IMR-90 (cell line): ENCODE results near the gene C7orf57. TPM values are rescaled to one million over a fixed set of nuclear protein-coding genes. Genes with fewer than 3 reads are reported as not detected.

Experiments
- ATAC-seq: fragments of 200-7000 bp; cut with Tn5 transposase; 2 replicates; pipeline ENCODE4 v1.9.1; 2020; ENCODE audit warnings: low read depth, mild to moderate bottlenecking, moderate library complexity
- BruUV-seq: library from RNA; stranded (reverse); fragments of 400-500 nt; replicated peaks from 2 replicates; lab custom pipeline; 2021; lab: Mats Ljungman, UMichigan
- CTCF ChIA-PET: fragments of 300-600 bp; formaldehyde crosslinking; extraction: SDS; loops from one replicate; lab custom pipeline; 2021; ENCODE audit warnings: antibody characterized with exemption; lab: Yijun Ruan, JAX
- POLR2A ChIA-PET: fragments of 300-600 bp; sonication (Branson Sonifier 250); formaldehyde crosslinking; loops from one replicate; lab custom pipeline; 2022; ENCODE audit warnings: antibody characterized with exemption; ENCODE audit not compliant: unreplicated experiment; lab: Charles Lee
- DNase-seq: peaks from one replicate; pipeline ENCODE4 v3.0.0; 2013
- H2AFZ ChIP-seq: replicated peaks from 2 replicates; pipeline ENCODE3; 2013; ENCODE audit warnings: low read length, mild to moderate bottlenecking; ENCODE audit not compliant: poor library complexity
- H2AK5ac ChIP-seq: 2 replicates; pipeline ENCODE4 v1.6.1; 2013; ENCODE audit warnings: low read depth, low read length, inconsistent platforms
- H2AK9ac ChIP-seq: replicated peaks from 2 replicates; pipeline ENCODE3; 2013; ENCODE audit warnings: mild to moderate bottlenecking, low read depth, low read length, moderate library complexity; ENCODE audit not compliant: poor library complexity
- H2BK120ac ChIP-seq: 2 replicates; pipeline ENCODE4 v1.6.1; 2013; ENCODE audit warnings: low read depth, low read length, inconsistent platforms
- H2BK15ac ChIP-seq: 3 replicates; pipeline ENCODE4 v1.6.1; 2013; ENCODE audit warnings: low read depth, low read length, inconsistent platforms
- H2BK20ac ChIP-seq: 2 replicates; pipeline ENCODE4 v1.6.1; 2013; ENCODE audit warnings: low read depth, mild to moderate bottlenecking, inconsistent platforms, low read length, moderate library complexity
- H2BK5ac ChIP-seq: 2 replicates; pipeline ENCODE4 v1.6.1; 2013; ENCODE audit warnings: mild to moderate bottlenecking, low read depth, low read length, inconsistent platforms; ENCODE audit not compliant: poor library complexity, severe bottlenecking
- H3K14ac ChIP-seq: replicated peaks from 2 replicates; pipeline ENCODE4 v1.6.1; 2013; ENCODE audit warnings: low read depth, low read length, inconsistent platforms
- H3K18ac ChIP-seq: 2 replicates; pipeline ENCODE4 v1.6.1; 2013; ENCODE audit warnings: low read depth, low read length, control low read depth
- H3K23ac ChIP-seq: 2 replicates; pipeline ENCODE4 v1.6.1; 2013; ENCODE audit warnings: low read depth, low read length, inconsistent platforms
- H3K27ac ChIP-seq: 2 replicates; pipeline ENCODE4 v1.5.1; 2013; ENCODE audit warnings: mild to moderate bottlenecking, control low read depth, low read length; ENCODE audit not compliant: insufficient read depth
- H3K27me3 ChIP-seq: 2 replicates; pipeline ENCODE4 v1.6.1; 2013; ENCODE audit warnings: low read length; ENCODE audit not compliant: control insufficient read depth, insufficient read depth
- H3K36me3 ChIP-seq: 2 replicates; pipeline ENCODE4 v1.6.1; 2013; ENCODE audit warnings: low read length, mixed read lengths; ENCODE audit not compliant: control insufficient read depth, insufficient read depth
- H3K4ac ChIP-seq: 2 replicates; pipeline ENCODE4 v1.6.1; 2013; ENCODE audit warnings: low read depth, low read length, inconsistent platforms
- H3K4me1 ChIP-seq: 2 replicates; pipeline ENCODE4 v1.6.1; 2013; ENCODE audit warnings: low read length, mixed read lengths; ENCODE audit not compliant: control insufficient read depth, insufficient read depth
- H3K4me2 ChIP-seq: 2 replicates; pipeline ENCODE4 v1.6.1; 2013; ENCODE audit warnings: low read depth, mild to moderate bottlenecking, control low read depth, low read length, moderate library complexity
- H3K4me3 ChIP-seq: 2 replicates; pipeline ENCODE4 v1.5.1; 2013; ENCODE audit warnings: low read depth, mild to moderate bottlenecking, control low read depth, low read length, moderate library complexity; ENCODE audit not compliant: insufficient read depth
- H3K56ac ChIP-seq: 2 replicates; pipeline ENCODE4 v1.6.1; 2013; ENCODE audit warnings: low read length, inconsistent platforms; ENCODE audit not compliant: insufficient read depth; ENCODE audit errors: extremely low read depth
- H3K79me1 ChIP-seq, 2 experiments: 2 replicates each; pipeline ENCODE4 v1.6.1; 2013; ENCODE audit warnings: low read length in 2 of 2, inconsistent platforms in 1 of 2, low read depth in 1 of 2
- H3K9ac ChIP-seq: 2 replicates; pipeline ENCODE4 v1.6.1; 2013; ENCODE audit warnings: low read depth, low read length, control low read depth
- H3K9me1 ChIP-seq: 2 replicates; pipeline ENCODE4 v1.6.1; 2013; ENCODE audit warnings: low read length, inconsistent platforms; ENCODE audit not compliant: insufficient read depth
- H3K9me3 ChIP-seq: 2 replicates; pipeline ENCODE4 v1.6.1; 2013; ENCODE audit warnings: low read length; ENCODE audit not compliant: control insufficient read depth, insufficient read depth
- H4K20me1 ChIP-seq: 2 replicates; pipeline ENCODE4 v1.6.1; 2013; ENCODE audit warnings: low read length, inconsistent platforms; ENCODE audit not compliant: insufficient read depth
- H4K5ac ChIP-seq: 2 replicates; pipeline ENCODE4 v1.6.1; 2013; ENCODE audit warnings: mild to moderate bottlenecking, low read depth, low read length, control low read depth
- H4K8ac ChIP-seq, 2 experiments: 2 replicates each; pipeline ENCODE4 v1.6.1; 2013; ENCODE audit warnings: low read depth in 2 of 2, low read length in 2 of 2, control low read depth in 1 of 2, inconsistent platforms in 1 of 2
- H4K91ac ChIP-seq: 2 replicates; pipeline ENCODE4 v1.6.1; 2013; ENCODE audit warnings: low read depth, low read length, inconsistent platforms; ENCODE audit not compliant: insufficient read depth
- RAD21 ChIP-seq: IDR thresholded peaks from 2 replicates; pipeline ENCODE4 v1.6.1; 2012; ENCODE audit warnings: low read length, improper control_type of control experiment
- dilution Hi-C: fragments of 300-500 bp; cut with HindIII; formaldehyde crosslinking; loops from one replicate; pipeline ENCODE4 v1.14.3; 2018; ENCODE audit warnings: low sequenced_read_pairs; ENCODE audit not compliant: unreplicated experiment
- in situ Hi-C: fragments of 300-500 bp; cut with MboI; formaldehyde crosslinking; loops from 3 replicates; pipeline ENCODE4 v1.14.3; 2019; ENCODE audit warnings: low sequenced_read_pairs, inconsistent platforms, mixed read lengths
- intact Hi-C: fragments of 100-400 bp; cut with micrococcal nuclease; formaldehyde crosslinking; loops from 2 replicates; pipeline ENCODE4 v1.10.0; 2022
- polyA plus RNA-seq, 3 experiments: library from polyadenylated mRNA; depleted of rRNA; stranded (reverse); fragments of >200 nt; gene quantifications; 2 replicates each; pipeline ENCODE4 v1.2.3, GENCODE V29; 2012; ENCODE audit warnings: low replicate concordance in 1 of 3
- total RNA-seq: library from RNA; depleted of rRNA; stranded (reverse); fragments of >200 nt; gene quantifications from 2 replicates; pipeline ENCODE4 v1.2.3, GENCODE V29; 2012

The C7orf57 gene
- total and polyA plus RNA-seq, 2 of the 4 experiments (the other 2 are of a cell fraction): not detected

DNA sequence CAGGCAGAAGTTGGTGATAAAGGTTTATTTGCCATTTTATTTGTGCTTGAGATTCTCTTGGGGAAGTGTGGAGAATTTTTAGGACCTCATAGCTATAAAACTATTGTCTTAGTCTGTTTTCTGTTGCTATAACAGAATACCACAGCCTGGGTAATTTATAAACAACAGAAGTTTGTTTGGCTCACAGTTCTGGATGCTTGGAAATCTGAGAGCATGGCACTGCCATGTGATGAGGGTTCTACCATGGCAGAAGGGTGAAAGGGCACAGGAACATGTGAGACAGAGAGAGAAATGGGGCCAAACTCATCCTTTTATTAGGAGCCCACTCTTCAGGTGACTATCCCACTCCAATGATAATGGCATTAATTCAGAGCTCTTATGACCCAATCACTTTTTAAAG lies 18.7 kb upstream of the C7orf57 start:
- no peak overlapping the region for H4K5ac ChIP-seq
- H4K91ac ChIP-seq: no peak overlapping the region
- H2BK20ac ChIP-seq: no peak overlapping the region
- H3K79me1 ChIP-seq: no peaks in the 10 kb centered on the region
- no peak for DNase-seq
- no peak overlapping the region for H2AK9ac ChIP-seq
- H3K27me3 ChIP-seq: peaks cover 7% of the 10 kb centered on the region
- H3K36me3 ChIP-seq: no peaks in the 10 kb centered on the region
- no peak overlapping the region for H3K4ac ChIP-seq
- no peak overlapping the region for H2BK15ac ChIP-seq
- H4K20me1 ChIP-seq: no peaks in the 10 kb centered on the region
- H3K4me3 ChIP-seq: no peak overlapping the region
- dilution Hi-C loops (no loop called here), in situ Hi-C loops (no loop called here), intact Hi-C loops (no loop called here)
- CTCF ChIA-PET: no interaction called here
- no peak for TF ChIP-seq RAD21
- no peak overlapping the region for H3K18ac ChIP-seq
- H3K9ac ChIP-seq: no peak overlapping the region
- no peak overlapping the region for H2BK5ac ChIP-seq
- H2AK5ac ChIP-seq: no peak overlapping the region
- no peak overlapping the region for H4K8ac ChIP-seq
- POLR2A ChIA-PET: no interaction called here
- H3K23ac ChIP-seq: no peak overlapping the region
- no peaks in the 10 kb centered on the region for H3K9me3 ChIP-seq
- no peaks in the 10 kb centered on the region for H3K9me1 ChIP-seq
- no peak overlapping the region for H3K4me2 ChIP-seq
- H2BK120ac ChIP-seq: no peak overlapping the region
- H3K27ac ChIP-seq: no peak overlapping the region
- no peak overlapping the region for H3K14ac ChIP-seq
- no peaks in the 10 kb centered on the region for H3K4me1 ChIP-seq
- ATAC-seq: no peak
- no TSS peak for BruUV-seq
- H3K56ac ChIP-seq: no peak overlapping the region
- H2AFZ ChIP-seq: no peak overlapping the region
